ENCODE data around the gene RBMS1.

DNA sequence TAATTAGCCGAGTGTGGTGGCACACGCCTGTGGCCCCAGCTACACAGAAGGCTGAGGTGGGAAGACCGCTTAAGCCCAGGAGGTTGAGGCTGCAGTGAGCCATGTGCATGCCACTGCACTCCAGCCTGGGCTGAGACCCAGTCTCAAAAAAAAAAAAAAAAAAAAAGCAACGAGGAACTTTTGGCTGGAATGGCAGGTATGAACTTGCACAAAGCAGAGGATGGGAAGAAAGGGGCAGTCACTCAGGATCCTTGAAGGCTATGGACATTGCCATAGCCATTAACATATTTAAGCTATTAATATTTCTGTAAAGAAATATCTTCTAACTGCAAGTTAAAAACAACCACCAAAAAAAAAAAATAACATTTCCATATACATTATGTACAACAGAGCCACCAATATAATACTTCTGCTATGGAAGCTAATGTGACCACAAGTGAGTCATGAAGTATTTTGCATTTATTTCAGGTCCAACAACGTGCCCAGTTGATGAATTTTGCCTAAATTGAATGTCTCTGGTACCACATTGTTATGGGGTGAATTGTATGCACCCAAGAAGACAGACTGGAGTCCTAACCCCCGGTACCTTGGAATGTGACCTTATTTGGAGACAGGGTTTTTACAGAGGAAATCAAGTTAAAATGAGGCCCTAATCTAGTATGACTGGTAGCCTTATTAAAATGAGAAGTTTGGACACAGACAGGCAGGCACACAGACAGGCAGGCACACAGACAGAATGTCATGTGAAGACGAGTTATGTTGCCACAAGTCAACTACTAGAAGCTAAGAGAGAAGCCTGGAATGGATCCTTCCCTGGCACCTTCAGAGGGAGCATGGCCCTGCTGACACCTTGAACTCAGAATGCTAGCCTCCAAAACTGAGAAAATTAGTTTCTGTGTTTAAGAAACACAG, 102.8 kb downstream of the RBMS1 start:
- no peak for TF ChIP-seq CTCF (IDR thresholded peaks at IDR 0.05; ENCODE audit: low read length)
- TF ChIP-seq EZH2 (optimal IDR thresholded peaks at IDR 0.05; ENCODE audit: low read depth, low read length), result no peak

Measured in MM.1S (cell line).